ENCODE measurements around the gene TRIML2. TPM values are rescaled to one million over a fixed set of nuclear protein-coding genes. Genes with fewer than 3 reads are reported as not detected.

Gene TRIML2
- total and polyA plus RNA-seq, 8 donors: 0.20 to 0.41 TPM; not detected in 6

DNA sequence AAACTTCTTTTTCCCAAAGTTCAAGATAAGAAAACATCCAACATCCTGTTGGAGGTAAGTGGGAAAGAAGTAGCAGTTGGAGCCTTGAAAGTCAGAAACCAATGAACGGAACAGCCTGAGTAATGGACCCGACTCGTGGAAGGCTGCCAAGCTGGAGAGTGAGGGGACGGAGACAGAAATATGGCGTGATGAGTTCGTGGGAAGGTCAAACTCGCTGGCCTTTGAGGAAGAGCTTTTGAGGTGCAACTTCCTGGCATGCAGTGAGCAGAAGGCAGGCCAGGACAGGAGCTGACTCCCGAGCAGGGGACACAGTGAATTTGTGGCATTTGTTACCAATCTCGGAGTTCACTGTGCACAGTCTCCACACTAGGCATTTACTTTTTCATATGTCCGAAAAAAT, 28.8 kb upstream of the TRIML2 start:
- TF ChIP-seq, protein P1, sequence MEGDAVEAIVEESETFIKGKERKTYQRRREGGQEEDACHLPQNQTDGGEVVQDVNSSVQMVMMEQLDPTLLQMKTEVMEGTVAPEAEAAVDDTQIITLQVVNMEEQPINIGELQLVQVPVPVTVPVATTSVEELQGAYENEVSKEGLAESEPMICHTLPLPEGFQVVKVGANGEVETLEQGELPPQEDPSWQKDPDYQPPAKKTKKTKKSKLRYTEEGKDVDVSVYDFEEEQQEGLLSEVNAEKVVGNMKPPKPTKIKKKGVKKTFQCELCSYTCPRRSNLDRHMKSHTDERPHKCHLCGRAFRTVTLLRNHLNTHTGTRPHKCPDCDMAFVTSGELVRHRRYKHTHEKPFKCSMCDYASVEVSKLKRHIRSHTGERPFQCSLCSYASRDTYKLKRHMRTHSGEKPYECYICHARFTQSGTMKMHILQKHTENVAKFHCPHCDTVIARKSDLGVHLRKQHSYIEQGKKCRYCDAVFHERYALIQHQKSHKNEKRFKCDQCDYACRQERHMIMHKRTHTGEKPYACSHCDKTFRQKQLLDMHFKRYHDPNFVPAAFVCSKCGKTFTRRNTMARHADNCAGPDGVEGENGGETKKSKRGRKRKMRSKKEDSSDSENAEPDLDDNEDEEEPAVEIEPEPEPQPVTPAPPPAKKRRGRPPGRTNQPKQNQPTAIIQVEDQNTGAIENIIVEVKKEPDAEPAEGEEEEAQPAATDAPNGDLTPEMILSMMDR (IDR thresholded peaks at IDR 0.05): no peak
- no peak overlapping the region for H3K4me3 ChIP-seq
- peak in 1 of 4 donors; percentile 8 for DNase-seq
- no peaks in the 10 kb centered on the region for H3K36me3 ChIP-seq
- no peaks in the 10 kb centered on the region for H3K4me1 ChIP-seq
- H3K9me3 ChIP-seq: peaks cover 0 to 14% of the 10 kb centered on the region in 2 donors
- intact Hi-C loops (cut with DNase I): no loop called here
- H3K27me3 ChIP-seq: no peaks in the 10 kb centered on the region
- H3K27ac ChIP-seq: no peak overlapping the region
- no peak for ATAC-seq

DNA sequence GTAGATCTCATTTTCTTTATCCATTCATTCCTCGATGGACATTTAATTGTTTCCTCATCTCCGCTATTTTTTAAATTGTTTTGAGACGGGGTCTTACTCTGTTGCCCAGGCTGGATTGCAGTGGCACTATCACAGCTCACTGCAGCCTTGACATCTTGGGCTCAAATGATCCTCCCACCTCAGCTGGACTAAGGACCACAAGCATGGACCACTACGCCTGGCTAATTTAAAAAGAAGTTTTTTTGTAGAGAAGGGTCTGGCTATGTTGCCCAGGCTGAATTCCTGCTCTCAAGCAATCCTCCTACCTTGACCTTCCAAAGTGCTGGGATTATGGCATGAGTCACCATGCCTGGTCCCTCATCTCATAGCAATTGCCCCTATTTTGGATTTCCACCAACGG, 22.8 kb upstream of the TRIML2 start:
- no peak overlapping the region for H3K27ac ChIP-seq
- no peaks in the 10 kb centered on the region for H3K4me1 ChIP-seq
- H3K4me3 ChIP-seq: no peak overlapping the region
- TF ChIP-seq, protein P1 (IDR thresholded peaks at IDR 0.05): no peak
- intact Hi-C loops (cut with DNase I): no loop called here
- H3K36me3 ChIP-seq: no peaks in the 10 kb centered on the region
- H3K9me3 ChIP-seq: peaks cover 0 to 5% of the 10 kb centered on the region in 2 donors
- ATAC-seq (no peak), DNase-seq (no peak)
- H3K27me3 ChIP-seq: no peaks in the 10 kb centered on the region

DNA sequence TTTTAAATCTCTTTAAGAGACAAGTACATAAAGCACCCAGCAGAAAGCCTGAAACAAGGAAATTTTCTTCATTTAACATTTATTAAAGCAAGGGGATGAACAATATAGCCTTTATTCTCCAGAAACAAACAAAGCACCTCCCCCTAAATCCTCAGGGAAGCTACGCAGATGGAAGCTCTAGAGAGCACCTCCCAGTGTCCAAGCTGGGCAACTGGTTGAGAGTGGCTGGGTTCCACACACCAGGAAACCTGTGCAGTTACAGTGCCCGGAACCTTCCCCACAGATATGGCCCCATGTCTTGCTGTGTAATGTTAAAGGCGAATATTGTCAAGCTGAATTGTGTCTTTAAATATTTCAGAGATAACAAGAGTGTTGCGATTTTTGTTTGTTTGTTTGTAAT, 21.0 kb upstream of the TRIML2 start:
- TF ChIP-seq, protein P1 (IDR thresholded peaks at IDR 0.05): no peak
- DNase-seq (no peak), ATAC-seq (no peak)
- Histone ChIP-seq H3K27me3 (no peaks in the 10 kb centered on the region), H3K9me3 (peaks cover 0 to 4% of the 10 kb centered on the region in 2 donors), H3K27ac (no peak overlapping the region), H3K4me3 (no peak overlapping the region), H3K36me3 (no peaks in the 10 kb centered on the region), H3K4me1 (no peaks in the 10 kb centered on the region)
- intact Hi-C loops (cut with DNase I): no loop called here

DNA sequence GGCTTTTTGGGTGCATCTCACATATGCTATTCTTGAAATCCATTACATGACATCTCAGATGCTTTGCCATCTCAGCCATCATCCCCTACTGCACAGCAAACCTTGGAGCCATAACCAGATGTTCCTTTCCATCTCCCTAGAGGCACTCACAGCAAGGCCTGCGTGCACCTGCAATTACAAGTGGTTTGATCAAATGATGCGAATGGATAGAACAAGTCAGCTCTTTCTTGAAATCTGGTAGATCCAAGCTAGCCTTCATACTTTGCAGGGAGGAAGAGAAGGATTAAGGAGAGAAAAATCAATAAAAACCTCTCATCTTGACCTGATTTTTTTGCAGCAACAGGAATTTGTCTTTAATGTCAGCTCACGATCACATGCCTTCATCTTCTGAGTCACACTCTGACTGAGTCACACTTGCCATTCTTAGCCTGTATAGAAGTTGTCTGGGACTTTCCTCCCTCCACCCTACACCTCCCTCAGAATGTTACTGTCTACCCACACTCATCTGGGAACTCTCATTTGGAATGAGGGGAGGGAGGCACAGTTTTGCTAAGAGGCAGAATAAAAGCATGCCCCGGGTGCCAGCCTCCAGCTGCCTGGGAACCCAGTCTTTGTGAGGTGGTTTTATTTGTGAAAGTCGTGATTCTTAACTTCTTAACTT, 17.9 kb upstream of the TRIML2 start:
- Histone ChIP-seq H3K4me3 (no peak overlapping the region), H3K4me1 (no peaks in the 10 kb centered on the region), H3K9me3 (peaks cover 0 to 4% of the 10 kb centered on the region in 2 donors), H3K27me3 (no peaks in the 10 kb centered on the region), H3K27ac (no peak overlapping the region), H3K36me3 (no peaks in the 10 kb centered on the region)
- TF ChIP-seq, protein P1 (IDR thresholded peaks at IDR 0.05): no peak
- intact Hi-C loops (cut with DNase I): no loop called here
- DNase-seq (no peak), ATAC-seq (peak; percentile 87)

DNA sequence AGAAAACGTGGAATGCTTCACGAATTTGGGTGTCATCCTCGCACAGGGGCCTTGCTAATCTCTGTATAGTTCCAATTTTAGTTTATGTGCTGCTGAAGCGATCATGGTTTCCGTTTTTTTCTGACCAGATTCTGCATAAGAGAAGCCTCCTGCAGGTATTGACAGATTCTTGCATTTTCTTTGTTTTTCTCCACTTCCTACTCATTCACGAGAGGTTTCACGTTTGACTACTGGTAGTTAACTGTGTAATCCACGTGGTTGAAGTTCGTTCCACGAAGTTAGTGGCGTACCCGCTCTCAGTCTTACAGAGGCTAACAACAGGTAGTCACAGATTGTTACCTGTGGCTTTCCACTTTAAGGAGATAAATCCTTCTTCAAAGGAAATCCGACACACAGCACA, 12.1 kb upstream of the TRIML2 start:
- ATAC-seq: no peak
- Histone ChIP-seq H3K27me3 (no peaks in the 10 kb centered on the region), H3K36me3 (no peaks in the 10 kb centered on the region), H3K4me3 (no peak overlapping the region), H3K4me1 (no peaks in the 10 kb centered on the region), H3K9me3 (peaks cover 0 to 4% of the 10 kb centered on the region in 2 donors), H3K27ac (no peak overlapping the region)
- TF ChIP-seq, protein P1 (IDR thresholded peaks at IDR 0.05): no peak
- DNase-seq: no peak
- intact Hi-C loops (cut with DNase I): no loop called here
